ENCODE results near the gene FPGS. TPM values are rescaled to one million over a fixed set of nuclear protein-coding genes. Genes with fewer than 3 reads are reported as not detected.
"Not testable (repeated sequence)": the region's sequence is repeated elsewhere in the genome, so short reads cannot be mapped to it uniquely, and the experiment has no call there.

FPGS gene
- total and polyA plus RNA-seq, 7 experiments from 2014 or later = 37.3 to 123 (median 90.8) TPM

GRCh38 chr9:127844821-127845359 is 42.2 kb downstream of the FPGS start:
- Histone ChIP-seq H3K4me1 (ENCODE audit: control insufficient read depth in 2 of 2, insufficient read depth in 2 of 2, low read length in 2 of 2) (no peaks in the 10 kb centered on the region), H3K27me3 (ENCODE audit: control insufficient read depth in 2 of 2, insufficient read depth in 2 of 2, low read length in 2 of 2) (no peaks in the 10 kb centered on the region), H3K27ac (ENCODE audit: low read depth, low read length) (no peak overlapping the region), H3K36me3 (ENCODE audit: control insufficient read depth in 2 of 3, insufficient read depth in 3 of 3, low read length in 3 of 3) (peaks cover 0 to 6% (median 0%) of the 10 kb centered on the region in 3 experiments), H3K4me3 (ENCODE audit: low read length) (no peak overlapping the region), H3K9me3 (ENCODE audit: control insufficient read depth in 2 of 3, low read length in 3 of 3) (peaks cover 0 to 13% (median 0%) of the 10 kb centered on the region in 3 experiments)
- Mint-ChIP-seq H3K27me3 (no peaks in the 10 kb centered on the region), H3K4me1 (peaks cover 0 to 6% (median 0%) of the 10 kb centered on the region in 7 donors), H3K9me3 (peaks cover 7 to 19% (median 11%) of the 10 kb centered on the region in 11 donors), H3K4me3 (no peak overlapping the region), H3K36me3 (peaks cover 13 to 20% (median 13%) of the 10 kb centered on the region in 5 donors), H3K27ac (no peak overlapping the region)
- ChIA-PET CTCF (no interaction called here), POLR2A (interaction anchor here (0.9 to 1.8 kb wide), 4 partner anchors 10 to 108 kb away, joined by 3 to 4 read pairs (median 3); no protein-coding TSS in a partner anchor)
- DNase-seq (no peak), ATAC-seq (no peak)
- intact Hi-C loops (cut with micrococcal nuclease) = no loop called here

GRCh38 chr9:127845619-127846018 is 42.9 kb downstream of the FPGS start:
- DNase-seq; intact Hi-C loops (cut with micrococcal nuclease); H3K4me3 Mint-ChIP-seq; H3K27me3 ChIP-seq (ENCODE audit: control insufficient read depth in 2 of 2, insufficient read depth in 2 of 2, low read length in 2 of 2); H3K4me1 ChIP-seq (ENCODE audit: control insufficient read depth in 2 of 2, insufficient read depth in 2 of 2, low read length in 2 of 2); H3K4me3 ChIP-seq (ENCODE audit: low read length); ATAC-seq; CTCF ChIA-PET; H3K27ac ChIP-seq (ENCODE audit: low read depth, low read length); H3K4me1 Mint-ChIP-seq; H3K27me3 Mint-ChIP-seq; H3K36me3 ChIP-seq (ENCODE audit: control insufficient read depth in 2 of 3, insufficient read depth in 3 of 3, low read length in 3 of 3); H3K27ac Mint-ChIP-seq: not testable (repeated sequence)
- H3K9me3 ChIP-seq (ENCODE audit: control insufficient read depth in 2 of 3, low read length in 3 of 3) = peaks cover 0 to 20% (median 0%) of the 10 kb centered on the region in 3 experiments
- POLR2A ChIA-PET = interaction anchor here (0.9 to 1.8 kb wide), 4 partner anchors 9 to 109 kb away, joined by 3 to 4 read pairs (median 3); no protein-coding TSS in a partner anchor
- Mint-ChIP-seq H3K9me3 (peaks cover 7 to 26% (median 12%) of the 10 kb centered on the region in 11 donors), H3K36me3 (peaks cover 16 to 22% (median 16%) of the 10 kb centered on the region in 5 donors)

GRCh38 chr9:127846443-127847177 is 43.9 kb downstream of the FPGS start:
- Histone ChIP-seq H3K9me3 (ENCODE audit: control insufficient read depth in 2 of 3, low read length in 3 of 3) (peaks cover 0 to 21% (median 0%) of the 10 kb centered on the region in 3 experiments), H3K4me3 (ENCODE audit: low read length) (no peak overlapping the region), H3K36me3 (ENCODE audit: control insufficient read depth in 2 of 3, insufficient read depth in 3 of 3, low read length in 3 of 3) (peaks cover 0 to 6% (median 0%) of the 10 kb centered on the region in 3 experiments), H3K27ac (ENCODE audit: low read depth, low read length) (no peak overlapping the region), H3K27me3 (ENCODE audit: control insufficient read depth in 2 of 2, insufficient read depth in 2 of 2, low read length in 2 of 2) (no peaks in the 10 kb centered on the region), H3K4me1 (ENCODE audit: control insufficient read depth in 2 of 2, insufficient read depth in 2 of 2, low read length in 2 of 2) (no peaks in the 10 kb centered on the region)
- H3K36me3 Mint-ChIP-seq = peaks cover 18 to 24% (median 21%) of the 10 kb centered on the region in 5 donors
- CTCF ChIA-PET = no interaction called here
- no peak overlapping the region for H3K27ac Mint-ChIP-seq
- ATAC-seq (no peak), DNase-seq (no peak)
- intact Hi-C loops (cut with micrococcal nuclease) = no loop called here
- no peak overlapping the region for H3K4me3 Mint-ChIP-seq
- no peaks in the 10 kb centered on the region for H3K27me3 Mint-ChIP-seq
- POLR2A ChIA-PET = no interaction called here
- H3K4me1 Mint-ChIP-seq = peaks cover 0 to 7% (median 0%) of the 10 kb centered on the region in 7 donors
- H3K9me3 Mint-ChIP-seq = peaks cover 7 to 30% (median 13%) of the 10 kb centered on the region in 11 donors

GRCh38 chr9:127847178-127847510 is 44.5 kb downstream of the FPGS start:
- H3K27me3 ChIP-seq (ENCODE audit: control insufficient read depth in 2 of 2, insufficient read depth in 2 of 2, low read length in 2 of 2) = no peaks in the 10 kb centered on the region
- ATAC-seq (peak; percentile 31), DNase-seq (no peak)
- POLR2A ChIA-PET = no interaction called here
- Mint-ChIP-seq H3K36me3 (peaks cover 18 to 25% (median 24%) of the 10 kb centered on the region in 5 donors), H3K9me3 (peaks cover 7 to 30% (median 13%) of the 10 kb centered on the region in 11 donors), H3K27ac (no peak overlapping the region), H3K4me1 (peaks cover 0 to 12% (median 5%) of the 10 kb centered on the region in 7 donors), H3K27me3 (no peaks in the 10 kb centered on the region), H3K4me3 (peak overlapping the region in 1 of 10 donors; percentile 70)
- H3K4me3 ChIP-seq (ENCODE audit: low read length) = no peak overlapping the region
- peaks cover 0 to 21% (median 0%) of the 10 kb centered on the region in 3 experiments for H3K9me3 ChIP-seq (ENCODE audit: control insufficient read depth in 2 of 3, low read length in 3 of 3)
- intact Hi-C loops (cut with micrococcal nuclease) = no loop called here
- CTCF ChIA-PET = interaction anchor here (0.8 kb wide), 1 partner anchor 22 kb away, joined by 3 read pairs; no protein-coding TSS in a partner anchor
- no peaks in the 10 kb centered on the region for H3K4me1 ChIP-seq (ENCODE audit: control insufficient read depth in 2 of 2, insufficient read depth in 2 of 2, low read length in 2 of 2)
- no peak overlapping the region for H3K27ac ChIP-seq (ENCODE audit: low read depth, low read length)
- H3K36me3 ChIP-seq (ENCODE audit: control insufficient read depth in 2 of 3, insufficient read depth in 3 of 3, low read length in 3 of 3) = peaks cover 0 to 6% (median 0%) of the 10 kb centered on the region in 3 experiments

GRCh38 chr9:127847833-127848755 is 45.4 kb downstream of the FPGS start:
- DNase-seq (no peak), ATAC-seq (no peak)
- Histone ChIP-seq H3K9me3 (ENCODE audit: control insufficient read depth in 2 of 3, low read length in 3 of 3) (peaks cover 0 to 21% (median 0%) of the 10 kb centered on the region in 3 experiments), H3K4me3 (ENCODE audit: low read length) (no peak overlapping the region), H3K27ac (ENCODE audit: low read depth, low read length) (no peak overlapping the region), H3K4me1 (ENCODE audit: control insufficient read depth in 2 of 2, insufficient read depth in 2 of 2, low read length in 2 of 2) (peaks cover 0 to 7% of the 10 kb centered on the region in 2 donors), H3K27me3 (ENCODE audit: control insufficient read depth in 2 of 2, insufficient read depth in 2 of 2, low read length in 2 of 2) (no peaks in the 10 kb centered on the region), H3K36me3 (ENCODE audit: control insufficient read depth in 2 of 3, insufficient read depth in 3 of 3, low read length in 3 of 3) (peaks cover 0 to 3% (median 0%) of the 10 kb centered on the region in 3 experiments)
- Mint-ChIP-seq H3K9me3 (peaks cover 7 to 30% (median 13%) of the 10 kb centered on the region in 11 donors), H3K4me1 (peaks cover 0 to 20% (median 14%) of the 10 kb centered on the region in 7 donors), H3K4me3 (no peak overlapping the region), H3K36me3 (peaks cover 18 to 28% (median 21%) of the 10 kb centered on the region in 5 donors), H3K27me3 (no peaks in the 10 kb centered on the region), H3K27ac (peak overlapping the region in 2 of 9 donors; percentile 47 to 86)
- CTCF ChIA-PET = interaction anchor here (0.6 to 0.8 kb wide), 2 partner anchors 21 to 349 kb away, joined by 3 read pairs; no protein-coding TSS in a partner anchor
- intact Hi-C loops (cut with micrococcal nuclease) = no loop called here
- POLR2A ChIA-PET = no interaction called here
